Lower leg skin (tissue), 4 donors: ENCODE results near the gene LYRM4. TPM values are rescaled to one million over a fixed set of nuclear protein-coding genes. Genes with fewer than 3 reads are reported as not detected.

Experiments used
- DNase-seq, 2 donors: peaks; one replicate each; pipeline ENCODE4 v3.0.0-alpha.2; 2019; ENCODE audit warnings: low spot score in 2 of 2
- H3K4me3 ChIP-seq: fragments of 200-600 bp; sonication (generic); 2 replicates; pipeline ENCODE4 v1.5.1; 2017; ENCODE audit warnings: mild to moderate bottlenecking, low read depth; ENCODE audit not compliant: poor library complexity, severe bottlenecking
- CTCF ChIP-seq, 3 donors: fragments of 450-650 bp; IDR thresholded peaks; one replicate each; pipeline ENCODE4 v1.5.1; 2016; ENCODE audit warnings: antibody characterized with exemption in 3 of 3, mild to moderate bottlenecking in 3 of 3, moderate library complexity in 2 of 3
- POLR2A ChIP-seq, 2 donors: fragments of 450-650 bp; IDR thresholded peaks; one replicate each; pipeline ENCODE4 v1.6.1; 2016 to 2017; ENCODE audit warnings: antibody characterized with exemption in 2 of 2, mild to moderate bottlenecking in 1 of 2, moderate library complexity in 1 of 2
- WGBS, 2 donors: methylation state at CpG; one replicate each; pipeline ENCODE4 v1.1.5; 2018; 5-methylcytosine and 5-hydroxymethylcytosine counted together
- intact Hi-C: fragments of 100-400 bp; cut with DNase I; formaldehyde crosslinking; loops from one replicate; pipeline ENCODE4 v1.15.0; 2023; ENCODE audit warnings: low total_unique reads
- total RNA-seq, 4 donors: library from RNA; depleted of rRNA; stranded (reverse); fragments of >200 nt; gene quantifications; one replicate each; pipeline ENCODE4 v1.1.0, GENCODE V29; 2016

Gene LYRM4
- total RNA-seq, 4 donors from 2014 or later: 14.4 to 20.8 (median 20.4) TPM

- TF ChIP-seq POLR2A (IDR thresholded peaks at IDR 0.05) (no peak), CTCF (IDR thresholded peaks at IDR 0.05) (no peak)
- intact Hi-C loops: no loop called here
Measured at GRCh38 chr6:5089481-5090438, 171.0 kb downstream of the LYRM4 start.

GRCh38 chr6:5088780-5089179 lies 172.0 kb downstream of the LYRM4 start:
- intact Hi-C loops: no loop called here
- WGBS, 2 donors: 76 to 81% methylated on average over 3 of the region's 3 CpGs
- no peak for DNase-seq
- no peak overlapping the region for H3K4me3 ChIP-seq
- no peak for TF ChIP-seq CTCF (IDR thresholded peaks at IDR 0.05)

More at GRCh38 chr6:5089481-5090438, 171.0 kb downstream of the LYRM4 start:
- WGBS, 2 donors: 76 to 78% methylated on average over 5 of the region's 5 CpGs
- no peak overlapping the region for H3K4me3 ChIP-seq
- DNase-seq: no peak

GRCh38 chr6:5087389-5087788 lies 173.4 kb downstream of the LYRM4 start:
- WGBS, 2 donors: 88 to 96% methylated on average over 19 of the region's 19 CpGs
- TF ChIP-seq POLR2A (IDR thresholded peaks at IDR 0.05): no peak
- no peak for TF ChIP-seq CTCF (IDR thresholded peaks at IDR 0.05)
- H3K4me3 ChIP-seq: no peak overlapping the region
- intact Hi-C loops: no loop called here
- no peak for DNase-seq

GRCh38 chr6:5086294-5086890 lies 174.4 kb downstream of the LYRM4 start:
- intact Hi-C loops: no loop called here
- peak overlapping the region; percentile 40 for H3K4me3 ChIP-seq
- no peak for DNase-seq
- TF ChIP-seq CTCF (IDR thresholded peaks at IDR 0.05) (no peak), POLR2A (IDR thresholded peaks at IDR 0.05) (no peak)
- WGBS, 2 donors: 50 to 53% methylated on average over 47 to 53 of the region's 56 CpGs

GRCh38 chr6:5085648-5086293 lies 175.0 kb downstream of the LYRM4 start:
- DNase-seq: peak in 1 of 2 donors; percentile 91
- peak overlapping the region; percentile 40 for H3K4me3 ChIP-seq
- WGBS, 2 donors: 0 to 1% methylated on average over 9 to 29 of the region's 74 CpGs
- TF ChIP-seq POLR2A (IDR thresholded peaks at IDR 0.05) (no peak), CTCF (IDR thresholded peaks at IDR 0.05) (no peak)
- intact Hi-C loops: no loop called here
